Mesenchymal stem cell (in vitro differentiated cells and primary cell): ENCODE measurements around the gene MRPL27.
"Not testable (repeated sequence)": the region's sequence is repeated elsewhere in the genome, so short reads cannot be mapped to it uniquely, and the experiment has no call there.

Experiments used
- DNase-seq: peaks from one replicate; pipeline ENCODE4 v3.0.0-alpha.2; 2013
- H2AFZ ChIP-seq: one replicate; pipeline ENCODE4 v1.6.1; 2013; ENCODE audit warnings: low read depth, mild to moderate bottlenecking, control low read depth, inconsistent platforms, low read length, moderate library complexity
- H2AK5ac ChIP-seq: 2 replicates; pipeline ENCODE4 v1.6.1; 2013; ENCODE audit warnings: low read length, moderate library complexity, mild to moderate bottlenecking, inconsistent platforms; ENCODE audit not compliant: severe bottlenecking
- H2BK120ac ChIP-seq: one replicate; pipeline ENCODE4 v1.6.1; 2013; ENCODE audit warnings: low read depth, mild to moderate bottlenecking, inconsistent platforms, low read length, moderate library complexity
- H2BK12ac ChIP-seq, 2 experiments: one replicate each; pipeline ENCODE4 v1.6.1; 2013; ENCODE audit warnings: inconsistent platforms in 2 of 2, low read length in 2 of 2, mild to moderate bottlenecking in 2 of 2, moderate library complexity in 2 of 2, control low read depth in 1 of 2
- H2BK15ac ChIP-seq: one replicate; pipeline ENCODE4 v1.6.1; 2013; ENCODE audit warnings: mild to moderate bottlenecking, low read depth, inconsistent platforms; ENCODE audit not compliant: poor library complexity, severe bottlenecking
- H2BK5ac ChIP-seq: 2 replicates; pipeline ENCODE4 v1.6.1; 2013; ENCODE audit warnings: low read depth, mild to moderate bottlenecking, low read length, control low read depth, inconsistent platforms; ENCODE audit not compliant: poor library complexity, severe bottlenecking
- H3K14ac ChIP-seq, 2 experiments: one replicate each; pipeline ENCODE4 v1.6.1; 2013; ENCODE audit warnings: inconsistent platforms in 2 of 2, low read length in 2 of 2, control low read depth in 1 of 2, mild to moderate bottlenecking in 1 of 2, moderate library complexity in 1 of 2
- H3K18ac ChIP-seq, 2 experiments: one replicate each; pipeline ENCODE4 v1.6.1; 2013; ENCODE audit warnings: inconsistent platforms in 2 of 2, low read length in 2 of 2, control low read depth in 1 of 2, low read depth in 1 of 2, mild to moderate bottlenecking in 1 of 2
- H3K23ac ChIP-seq, 2 experiments: one replicate each; pipeline ENCODE4 v1.6.1; 2013; ENCODE audit warnings: inconsistent platforms in 2 of 2, low read length in 2 of 2, mild to moderate bottlenecking in 2 of 2, moderate library complexity in 2 of 2, control low read depth in 1 of 2
- H3K27ac ChIP-seq: 2 replicates; pipeline ENCODE4 v1.5.1; 2013; ENCODE audit warnings: mild to moderate bottlenecking, moderate library complexity, low read length, control low read depth, inconsistent platforms; ENCODE audit not compliant: poor library complexity, severe bottlenecking
- H3K27me3 ChIP-seq, 2 experiments: 2 replicates each; pipeline versions ENCODE4 v1.6.1 to v1.7.0; 2013; ENCODE audit warnings: low read length in 2 of 2, mild to moderate bottlenecking in 2 of 2, moderate library complexity in 2 of 2, control low read depth in 1 of 2, inconsistent platforms in 1 of 2; ENCODE audit not compliant: control insufficient read depth in 1 of 2, insufficient read depth in 1 of 2
- H3K36me3 ChIP-seq, 2 experiments: 2 replicates each; pipeline versions ENCODE4 v1.6.1 to v1.7.0; 2013; ENCODE audit warnings: low read length in 2 of 2, control low read depth in 1 of 2, inconsistent platforms in 1 of 2, low read depth in 1 of 2, mild to moderate bottlenecking in 1 of 2; ENCODE audit not compliant: insufficient read depth in 2 of 2, control insufficient read depth in 1 of 2
- H3K4ac ChIP-seq, 2 experiments: one replicate each; pipeline ENCODE4 v1.6.1; 2013; ENCODE audit warnings: inconsistent platforms in 2 of 2, low read length in 2 of 2, mild to moderate bottlenecking in 2 of 2, moderate library complexity in 2 of 2, control low read depth in 1 of 2, low read depth in 1 of 2
- H3K4me1 ChIP-seq: 2 replicates; pipeline ENCODE4 v1.6.1; 2013; ENCODE audit warnings: low read depth, low read length, control low read depth; ENCODE audit not compliant: control insufficient read depth, insufficient read depth
- H3K4me2 ChIP-seq: 2 replicates; pipeline ENCODE4 v1.6.1; 2013; ENCODE audit warnings: low read length, mild to moderate bottlenecking, inconsistent platforms; ENCODE audit not compliant: poor library complexity, severe bottlenecking
- H3K4me3 ChIP-seq, 2 experiments: 2 replicates each; pipeline versions ENCODE4 v1.5.1 to v1.7.0; 2013; ENCODE audit warnings: low read length in 2 of 2, mild to moderate bottlenecking in 2 of 2, control low read depth in 1 of 2, low read depth in 1 of 2; ENCODE audit not compliant: insufficient read depth in 1 of 2
- H3K79me1 ChIP-seq: replicated peaks from 2 replicates; pipeline ENCODE4 v1.6.1; 2013; ENCODE audit warnings: mild to moderate bottlenecking, control low read depth, low read length, inconsistent platforms; ENCODE audit not compliant: poor library complexity, severe bottlenecking
- H3K9ac ChIP-seq: 2 replicates; pipeline ENCODE4 v1.7.0; 2013; ENCODE audit warnings: mild to moderate bottlenecking, low read length, moderate library complexity
- H3K9me3 ChIP-seq: 2 replicates; pipeline ENCODE4 v1.7.0; 2013; ENCODE audit warnings: mild to moderate bottlenecking, low read length; ENCODE audit not compliant: control insufficient read depth
- H4K8ac ChIP-seq: one replicate; pipeline ENCODE4 v1.6.1; 2013; ENCODE audit warnings: inconsistent platforms, mild to moderate bottlenecking, low read length, moderate library complexity
- H4K91ac ChIP-seq: one replicate; pipeline ENCODE4 v1.6.1; 2013; ENCODE audit warnings: mild to moderate bottlenecking, low read length, inconsistent platforms
- WGBS: methylation state at CpG from one replicate; pipeline ENCODE4 v1.1.7; 2013; ENCODE audit warnings: mixed read lengths; 5-methylcytosine and 5-hydroxymethylcytosine counted together

MRPL27 gene

DNA sequence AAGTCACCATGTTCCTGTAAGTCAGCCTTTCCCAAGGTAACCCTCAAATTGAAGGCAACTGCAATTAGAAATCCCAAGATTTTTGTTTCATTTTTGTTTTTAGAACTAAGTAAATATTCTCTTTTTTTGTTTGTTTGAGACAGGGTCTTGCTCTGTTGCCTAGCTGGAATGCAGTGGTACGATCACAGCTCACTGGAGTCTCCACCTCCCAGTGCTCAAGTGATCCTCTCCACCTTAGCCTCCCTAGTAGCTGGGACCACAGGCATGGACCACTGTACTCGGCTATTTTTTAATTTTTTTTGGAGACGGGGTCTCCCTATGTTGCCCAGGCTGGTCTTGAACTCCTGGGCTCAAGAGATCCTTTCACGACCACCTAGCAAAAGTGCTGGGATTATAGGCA is 34.9 kb upstream of the MRPL27 start:
- H2BK120ac ChIP-seq = no peak overlapping the region
- no peak overlapping the region for H3K27ac ChIP-seq
- H4K91ac ChIP-seq = no peak overlapping the region
- no peak overlapping the region for H2AK5ac ChIP-seq
- no peak overlapping the region for H3K14ac ChIP-seq
- H2BK12ac ChIP-seq = no peak overlapping the region
- no peak overlapping the region for H2AFZ ChIP-seq
- H3K4me3 ChIP-seq = no peak overlapping the region
- no peak overlapping the region for H4K8ac ChIP-seq
- H3K79me1 ChIP-seq = no peaks in the 10 kb centered on the region
- H3K9ac ChIP-seq = no peak overlapping the region
- H3K9me3 ChIP-seq = no peaks in the 10 kb centered on the region
- no peak overlapping the region for H2BK5ac ChIP-seq
- H3K4me2 ChIP-seq = no peak overlapping the region
- H3K36me3 ChIP-seq = no peaks in the 10 kb centered on the region
- WGBS = 83% methylated on average over 4 of the region's 4 CpGs
- peaks cover 2% of the 10 kb centered on the region for H3K4me1 ChIP-seq
- peaks cover 9 to 23% of the 10 kb centered on the region in 2 experiments for H3K27me3 ChIP-seq
- no peak overlapping the region for H3K18ac ChIP-seq
- no peak overlapping the region for H3K4ac ChIP-seq
- H3K23ac ChIP-seq = no peak overlapping the region
- DNase-seq = no peak
- no peak overlapping the region for H2BK15ac ChIP-seq

DNA sequence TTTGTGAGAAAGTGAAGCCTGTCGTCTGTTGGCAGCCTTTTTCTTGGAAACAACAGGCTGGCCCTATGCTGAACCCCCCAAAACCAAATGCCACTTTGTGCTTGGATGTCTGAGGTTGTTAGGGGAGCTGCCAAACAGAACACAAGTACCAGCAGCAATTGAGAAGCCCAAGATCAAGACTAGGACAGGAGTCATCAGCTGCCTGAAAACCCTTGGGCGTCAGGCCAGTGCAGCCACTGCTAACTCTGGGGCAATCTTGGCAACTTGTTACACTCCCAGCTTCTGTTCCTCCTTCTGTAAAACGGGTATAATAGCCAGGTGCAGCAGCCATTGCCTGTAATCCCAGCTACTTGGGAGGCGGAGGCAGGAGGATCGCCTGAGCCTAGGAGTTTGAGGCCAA is 33.6 kb upstream of the MRPL27 start:
- H3K18ac ChIP-seq = no peak overlapping the region
- no peak overlapping the region for H4K91ac ChIP-seq
- no peak overlapping the region for H3K23ac ChIP-seq
- no peak overlapping the region for H2BK12ac ChIP-seq
- no peaks in the 10 kb centered on the region for H3K36me3 ChIP-seq
- H3K4ac ChIP-seq = no peak overlapping the region
- peaks cover 9 to 27% of the 10 kb centered on the region in 2 experiments for H3K27me3 ChIP-seq
- H3K9ac ChIP-seq = no peak overlapping the region
- no peaks in the 10 kb centered on the region for H3K79me1 ChIP-seq
- peaks cover 2% of the 10 kb centered on the region for H3K4me1 ChIP-seq
- H2BK5ac ChIP-seq = no peak overlapping the region
- no peak for DNase-seq
- H2BK15ac ChIP-seq = no peak overlapping the region
- H3K9me3 ChIP-seq = no peaks in the 10 kb centered on the region
- no peak overlapping the region for H2AFZ ChIP-seq
- H4K8ac ChIP-seq = no peak overlapping the region
- no peak overlapping the region for H2BK120ac ChIP-seq
- no peak overlapping the region for H3K14ac ChIP-seq
- H2AK5ac ChIP-seq = no peak overlapping the region
- no peak overlapping the region for H3K4me2 ChIP-seq
- H3K27ac ChIP-seq = no peak overlapping the region
- no peak overlapping the region for H3K4me3 ChIP-seq
- WGBS = 71% methylated on average over 5 of the region's 5 CpGs

DNA sequence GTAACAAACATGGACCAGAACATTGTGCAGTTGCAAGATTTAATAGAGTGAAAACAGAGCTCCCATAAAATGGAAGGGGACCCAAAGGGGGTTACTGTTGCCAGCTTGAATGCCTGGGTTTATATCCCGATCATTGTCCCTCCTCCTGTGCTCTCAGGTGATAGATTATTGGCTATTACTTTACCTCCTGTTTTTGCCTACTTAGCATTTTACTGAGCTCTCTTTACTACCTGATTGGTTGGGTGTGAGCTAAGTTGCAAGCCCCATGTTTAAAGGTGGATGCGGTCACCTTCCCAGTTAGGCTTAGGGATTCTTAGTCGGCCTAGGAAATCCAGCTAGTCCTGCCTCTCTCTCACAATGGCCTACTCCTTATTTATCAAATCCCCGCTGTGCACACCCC is 32.4 kb upstream of the MRPL27 start:
- peaks cover 9 to 27% of the 10 kb centered on the region in 2 experiments for H3K27me3 ChIP-seq
- H3K4me2 ChIP-seq, H2BK5ac ChIP-seq, H2BK15ac ChIP-seq, H3K14ac ChIP-seq, H3K4me1 ChIP-seq, H2AK5ac ChIP-seq, H3K23ac ChIP-seq, H3K36me3 ChIP-seq, H3K18ac ChIP-seq, H2BK12ac ChIP-seq, H2BK120ac ChIP-seq, H3K9me3 ChIP-seq, H2AFZ ChIP-seq, DNase-seq, H3K9ac ChIP-seq, H3K79me1 ChIP-seq, H4K91ac ChIP-seq, H4K8ac ChIP-seq, H3K4ac ChIP-seq, H3K4me3 ChIP-seq, H3K27ac ChIP-seq: not testable (repeated sequence)
- WGBS = 86% methylated on average over 3 of the region's 4 CpGs

DNA sequence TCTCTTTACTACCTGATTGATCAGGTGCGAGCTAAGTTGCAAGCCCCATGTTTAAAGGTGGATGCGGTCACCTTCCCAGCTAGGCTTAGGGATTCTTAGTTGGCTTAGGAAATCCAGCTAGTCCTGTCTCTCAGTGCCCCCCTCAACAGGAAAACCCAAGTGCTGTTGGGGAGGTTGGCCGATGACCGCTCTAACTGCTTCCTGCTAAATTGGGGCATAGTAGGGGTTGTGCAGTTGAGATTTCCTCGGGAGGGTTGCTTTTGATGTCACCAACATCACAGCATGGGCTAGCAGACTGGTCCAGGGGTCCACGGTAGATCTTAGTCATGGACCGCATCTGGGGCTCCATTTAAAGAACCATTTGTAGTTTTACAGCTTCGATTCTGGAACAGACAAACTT is 26.6 kb upstream of the MRPL27 start:
- not testable (repeated sequence) for H3K18ac ChIP-seq, H3K4me3 ChIP-seq, H3K27me3 ChIP-seq, H2BK15ac ChIP-seq, H3K36me3 ChIP-seq, H2BK12ac ChIP-seq, H3K4me1 ChIP-seq, H2BK120ac ChIP-seq, DNase-seq, H3K79me1 ChIP-seq, H4K8ac ChIP-seq, H2BK5ac ChIP-seq, H4K91ac ChIP-seq, H3K14ac ChIP-seq, H3K4me2 ChIP-seq, H3K27ac ChIP-seq, H3K9me3 ChIP-seq, H2AFZ ChIP-seq, H3K23ac ChIP-seq, H2AK5ac ChIP-seq, H3K4ac ChIP-seq, H3K9ac ChIP-seq
- 92% methylated on average over 8 of the region's 8 CpGs for WGBS
